KG1 (cell line): Measurements from ENCODE around the gene SETMAR.

Experiments
- DNase-seq: peaks from one replicate; lab custom pipeline; 2025; lab: John Stamatoyannopoulos, UW

The SETMAR gene

GRCh38 chr3:4351164-4351855 is 48.1 kb downstream of the SETMAR start:
- no peak for DNase-seq

GRCh38 chr3:4351872-4352271 is 48.7 kb downstream of the SETMAR start:
- no peak for DNase-seq

GRCh38 chr3:4355401-4356219 is 52.4 kb downstream of the SETMAR start:
- no peak for DNase-seq

- no peak for DNase-seq
These were observed 53.0 kb downstream of the SETMAR start for GRCh38 chr3:4356220-4356540.

GRCh38 chr3:4356546-4357410 is 53.6 kb downstream of the SETMAR start:
- no peak for DNase-seq

GRCh38 chr3:4358273-4358672 is 55.1 kb downstream of the SETMAR start:
- DNase-seq = no peak

- DNase-seq = no peak
These were observed 56.8 kb downstream of the SETMAR start for GRCh38 chr3:4359805-4360502.

- no peak for DNase-seq
These were observed 57.6 kb downstream of the SETMAR start for GRCh38 chr3:4360817-4361216.

GRCh38 chr3:4362523-4362922 is 59.4 kb downstream of the SETMAR start:
- DNase-seq = no peak
